ENCODE results near the gene ACOT11.
"Not testable (repeated sequence)": the region's sequence is repeated elsewhere in the genome, so short reads cannot be mapped to it uniquely, and the experiment has no call there.

The ACOT11 gene

DNA sequence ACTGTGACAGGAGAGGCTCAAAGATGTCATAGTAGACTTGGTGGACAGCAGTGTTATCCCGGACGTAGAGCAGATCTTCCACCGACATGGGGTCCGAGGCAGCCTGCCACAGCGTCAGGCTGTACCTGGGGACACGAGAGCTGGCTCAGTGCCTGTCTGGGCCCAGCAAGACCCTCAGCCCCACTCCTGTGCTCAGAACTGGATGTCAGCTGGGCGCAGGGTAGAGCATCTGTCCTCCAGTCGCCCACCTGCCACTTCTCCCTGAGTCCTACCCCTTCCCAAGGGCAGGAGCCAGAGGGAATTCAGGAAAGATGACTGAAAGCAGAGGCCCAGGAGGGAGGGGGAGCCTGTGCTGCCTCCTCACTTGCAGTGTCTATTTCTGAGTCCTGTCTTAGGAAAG is 63.6 kb downstream of the ACOT11 start:
- Histone ChIP-seq H3K9me3 (ENCODE audit: control insufficient read depth, low read length) (no peaks in the 10 kb centered on the region), H3K4me3 (ENCODE audit: extremely low read depth, insufficient read depth, low read length, poor library complexity, severe bottlenecking) (no peak overlapping the region), H3K4me1 (ENCODE audit: control insufficient read depth, insufficient read depth, low read length, poor library complexity, severe bottlenecking) (peaks cover 8% of the 10 kb centered on the region), H3K27ac (ENCODE audit: low read depth, low read length, severe bottlenecking) (no peak overlapping the region), H3K36me3 (ENCODE audit: control insufficient read depth, insufficient read depth, low read length) (no peaks in the 10 kb centered on the region)
- 91 to 93% methylated on average over 6 to 7 of the region's 8 CpGs for WGBS, 2 experiments (ENCODE audit: insufficient coverage in 2 of 2)

DNA sequence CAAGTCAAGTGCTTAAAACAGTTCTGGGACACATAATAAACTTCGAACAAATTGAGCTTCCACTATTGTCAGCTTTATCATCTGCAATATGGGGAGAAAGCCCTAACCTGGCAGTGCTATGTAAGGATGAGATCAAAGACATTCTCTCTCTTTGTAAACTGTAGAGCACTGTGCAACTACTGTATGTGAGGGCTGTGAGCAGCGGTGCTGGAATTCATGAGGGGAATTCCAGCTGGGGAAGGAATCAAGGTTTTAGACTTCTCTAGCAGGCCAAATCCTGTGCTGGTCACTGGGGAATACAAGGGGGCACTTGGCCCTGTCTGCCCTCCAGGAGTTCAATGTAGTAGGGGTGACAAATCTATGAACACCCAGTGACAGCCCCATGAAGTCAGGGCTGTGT is 66.0 kb downstream of the ACOT11 start:
- H3K4me1 ChIP-seq (ENCODE audit: control insufficient read depth, insufficient read depth, low read length, poor library complexity, severe bottlenecking): peaks cover 8% of the 10 kb centered on the region
- H3K4me3 ChIP-seq (ENCODE audit: extremely low read depth, insufficient read depth, low read length, poor library complexity, severe bottlenecking): no peak overlapping the region
- no peaks in the 10 kb centered on the region for H3K36me3 ChIP-seq (ENCODE audit: control insufficient read depth, insufficient read depth, low read length)
- no peaks in the 10 kb centered on the region for H3K9me3 ChIP-seq (ENCODE audit: control insufficient read depth, low read length)
- H3K27ac ChIP-seq (ENCODE audit: low read depth, low read length, severe bottlenecking): no peak overlapping the region
- WGBS, 2 experiments (ENCODE audit: insufficient coverage in 2 of 2): 92 to 100% methylated on average over 1 to 2 of the region's 2 CpGs

DNA sequence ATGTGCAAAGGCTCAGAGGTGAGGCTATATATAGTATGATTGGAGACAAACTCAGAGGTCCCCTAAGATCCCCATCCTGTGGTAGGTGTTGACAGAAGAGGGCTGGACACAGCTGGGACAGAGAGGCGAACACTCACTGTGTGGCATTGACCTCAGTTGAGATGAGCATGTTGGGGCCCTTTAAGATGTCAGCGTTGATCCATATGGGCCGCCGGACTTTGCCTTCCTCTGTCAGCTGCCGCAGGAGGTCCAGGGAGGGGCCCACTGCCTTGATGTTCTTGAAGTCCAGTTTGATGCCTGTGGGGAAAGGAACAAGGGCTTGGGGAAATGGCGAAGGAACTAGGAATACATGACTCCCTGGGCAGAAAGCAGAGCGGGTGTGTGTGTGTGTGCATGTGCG is 66.5 kb downstream of the ACOT11 start:
- H3K36me3 ChIP-seq (ENCODE audit: control insufficient read depth, insufficient read depth, low read length): no peaks in the 10 kb centered on the region
- no peak overlapping the region for H3K4me3 ChIP-seq (ENCODE audit: extremely low read depth, insufficient read depth, low read length, poor library complexity, severe bottlenecking)
- 80 to 85% methylated on average over 8 of the region's 8 CpGs for WGBS, 2 experiments (ENCODE audit: insufficient coverage in 2 of 2)
- H3K27ac ChIP-seq (ENCODE audit: low read depth, low read length, severe bottlenecking): no peak overlapping the region
- H3K4me1 ChIP-seq (ENCODE audit: control insufficient read depth, insufficient read depth, low read length, poor library complexity, severe bottlenecking): peaks cover 8% of the 10 kb centered on the region
- H3K9me3 ChIP-seq (ENCODE audit: control insufficient read depth, low read length): no peaks in the 10 kb centered on the region

GRCh38 chr1:54615531-54616279 is 67.7 kb downstream of the ACOT11 start:
- WGBS, 2 experiments (ENCODE audit: insufficient coverage in 2 of 2): 81 to 86% methylated on average over 9 to 11 of the region's 13 CpGs
- Histone ChIP-seq H3K27ac (ENCODE audit: low read depth, low read length, severe bottlenecking) (no peak overlapping the region), H3K4me1 (ENCODE audit: control insufficient read depth, insufficient read depth, low read length, poor library complexity, severe bottlenecking) (peaks cover 8% of the 10 kb centered on the region), H3K36me3 (ENCODE audit: control insufficient read depth, insufficient read depth, low read length) (no peaks in the 10 kb centered on the region), H3K4me3 (ENCODE audit: extremely low read depth, insufficient read depth, low read length, poor library complexity, severe bottlenecking) (no peak overlapping the region), H3K9me3 (ENCODE audit: control insufficient read depth, low read length) (no peaks in the 10 kb centered on the region)

DNA sequence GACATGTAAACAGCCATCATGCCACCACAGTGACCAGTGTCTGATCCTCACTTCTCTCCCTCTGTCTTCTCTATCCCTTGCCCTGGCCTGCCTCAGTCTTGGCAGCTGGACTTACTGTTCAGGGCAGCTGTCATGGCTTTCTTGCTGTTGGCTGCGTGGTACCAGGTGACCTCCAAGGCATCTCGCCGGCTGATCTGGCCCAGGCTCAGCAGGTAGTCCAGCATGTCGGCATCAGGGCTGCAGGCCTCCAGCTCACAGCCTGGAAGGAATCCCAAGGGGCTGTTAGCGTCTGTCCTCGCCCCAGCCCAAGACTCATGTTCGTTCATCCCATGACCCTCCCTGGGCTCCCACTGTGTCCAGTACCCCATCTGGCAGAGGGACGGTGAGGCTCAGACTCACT is 71.7 kb downstream of the ACOT11 start:
- Histone ChIP-seq H3K27ac (ENCODE audit: low read depth, low read length, severe bottlenecking) (no peak overlapping the region), H3K9me3 (ENCODE audit: control insufficient read depth, low read length) (no peaks in the 10 kb centered on the region), H3K36me3 (ENCODE audit: control insufficient read depth, insufficient read depth, low read length) (no peaks in the 10 kb centered on the region), H3K4me3 (ENCODE audit: extremely low read depth, insufficient read depth, low read length, poor library complexity, severe bottlenecking) (no peak overlapping the region), H3K4me1 (ENCODE audit: control insufficient read depth, insufficient read depth, low read length, poor library complexity, severe bottlenecking) (no peaks in the 10 kb centered on the region)
- 70 to 77% methylated on average over 7 to 8 of the region's 8 CpGs for WGBS, 2 experiments (ENCODE audit: insufficient coverage in 2 of 2)

GRCh38 chr1:54623216-54624007 is 75.4 kb downstream of the ACOT11 start, which contains the start of gene FAM151A:
Gene FAM151A, minus strand, starts transcription at chr1:54623525. Its CDS starts 130 bp downstream, at chr1:54623395.
- Histone ChIP-seq H3K4me1 (ENCODE audit: control insufficient read depth, insufficient read depth, low read length, poor library complexity, severe bottlenecking) (no peaks in the 10 kb centered on the region), H3K9me3 (ENCODE audit: control insufficient read depth, low read length) (no peaks in the 10 kb centered on the region), H3K27ac (ENCODE audit: low read depth, low read length, severe bottlenecking) (no peak within 1 kb of the TSS), H3K36me3 (ENCODE audit: control insufficient read depth, insufficient read depth, low read length) (no peaks in the 10 kb centered on the region), H3K4me3 (ENCODE audit: extremely low read depth, insufficient read depth, low read length, poor library complexity, severe bottlenecking) (no peak within 1 kb of the TSS)
- 85 to 94% methylated on average over 10 to 15 of the region's 18 CpGs for WGBS, 2 experiments (ENCODE audit: insufficient coverage in 2 of 2)

GRCh38 chr1:54624466-54625464 is 76.7 kb downstream of the ACOT11 start:
- Histone ChIP-seq H3K4me3 (ENCODE audit: extremely low read depth, insufficient read depth, low read length, poor library complexity, severe bottlenecking) (no peak overlapping the region), H3K36me3 (ENCODE audit: control insufficient read depth, insufficient read depth, low read length) (no peaks in the 10 kb centered on the region), H3K4me1 (ENCODE audit: control insufficient read depth, insufficient read depth, low read length, poor library complexity, severe bottlenecking) (no peaks in the 10 kb centered on the region), H3K27ac (ENCODE audit: low read depth, low read length, severe bottlenecking) (no peak overlapping the region), H3K9me3 (ENCODE audit: control insufficient read depth, low read length) (no peaks in the 10 kb centered on the region)
- 86 to 91% methylated on average over 4 of the region's 8 CpGs for WGBS, 2 experiments (ENCODE audit: insufficient coverage in 2 of 2)

DNA sequence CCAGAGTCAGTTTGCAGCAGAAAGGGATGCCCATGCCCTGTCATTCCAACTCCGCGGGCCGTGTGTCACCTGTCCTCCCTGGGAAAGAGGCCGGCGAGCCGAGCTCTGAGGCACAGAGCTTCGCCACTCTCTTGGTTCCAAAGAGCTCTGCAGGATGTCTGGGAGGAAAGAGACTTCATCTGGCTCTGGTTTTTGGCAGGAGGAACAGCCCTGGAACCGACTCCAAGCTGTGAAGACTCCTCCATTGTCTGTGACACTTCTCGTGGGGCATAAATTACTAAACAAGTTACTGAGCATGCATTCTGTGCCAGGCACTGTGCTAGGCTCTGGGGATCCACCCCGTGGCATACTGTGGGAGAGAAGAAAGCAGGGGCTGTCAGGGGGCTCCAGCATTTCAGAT is 79.2 kb downstream of the ACOT11 start:
- Histone ChIP-seq H3K27ac (ENCODE audit: low read depth, low read length, severe bottlenecking) (no peak overlapping the region), H3K4me1 (ENCODE audit: control insufficient read depth, insufficient read depth, low read length, poor library complexity, severe bottlenecking) (no peaks in the 10 kb centered on the region), H3K9me3 (ENCODE audit: control insufficient read depth, low read length) (no peaks in the 10 kb centered on the region), H3K36me3 (ENCODE audit: control insufficient read depth, insufficient read depth, low read length) (no peaks in the 10 kb centered on the region), H3K4me3 (ENCODE audit: extremely low read depth, insufficient read depth, low read length, poor library complexity, severe bottlenecking) (no peak overlapping the region)
- WGBS, 2 experiments (ENCODE audit: insufficient coverage in 2 of 2): 88 to 95% methylated on average over 3 to 7 of the region's 10 CpGs

DNA sequence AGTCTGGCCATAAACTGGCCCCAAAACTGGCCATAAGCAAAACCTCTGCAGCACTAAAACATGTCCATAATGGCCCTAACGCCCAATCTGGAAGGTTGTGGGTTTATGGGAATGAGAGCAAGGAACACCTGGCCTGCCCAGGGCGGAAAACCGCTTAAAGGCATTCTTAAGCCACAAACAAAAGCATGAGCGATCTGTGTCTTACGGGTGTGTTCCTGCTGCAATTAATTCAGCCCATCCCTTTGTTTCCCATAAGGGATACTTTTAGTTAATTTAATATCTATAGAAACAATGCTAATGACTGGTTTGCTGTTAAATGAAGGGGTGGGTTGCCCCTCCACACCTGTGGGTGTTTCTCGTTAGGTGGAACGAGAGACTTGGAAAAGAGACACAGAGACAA is 87.8 kb downstream of the ACOT11 start:
- H3K4me1 ChIP-seq (ENCODE audit: control insufficient read depth, insufficient read depth, low read length, poor library complexity, severe bottlenecking); H3K4me3 ChIP-seq (ENCODE audit: extremely low read depth, insufficient read depth, low read length, poor library complexity, severe bottlenecking); H3K27ac ChIP-seq (ENCODE audit: low read depth, low read length, severe bottlenecking); H3K9me3 ChIP-seq (ENCODE audit: control insufficient read depth, low read length); H3K36me3 ChIP-seq (ENCODE audit: control insufficient read depth, insufficient read depth, low read length): not testable (repeated sequence)
- WGBS, 2 experiments (ENCODE audit: insufficient coverage in 2 of 2): 93 to 100% methylated on average over 4 of the region's 7 CpGs
